ENCODE data around the gene PLK2.

DNA sequence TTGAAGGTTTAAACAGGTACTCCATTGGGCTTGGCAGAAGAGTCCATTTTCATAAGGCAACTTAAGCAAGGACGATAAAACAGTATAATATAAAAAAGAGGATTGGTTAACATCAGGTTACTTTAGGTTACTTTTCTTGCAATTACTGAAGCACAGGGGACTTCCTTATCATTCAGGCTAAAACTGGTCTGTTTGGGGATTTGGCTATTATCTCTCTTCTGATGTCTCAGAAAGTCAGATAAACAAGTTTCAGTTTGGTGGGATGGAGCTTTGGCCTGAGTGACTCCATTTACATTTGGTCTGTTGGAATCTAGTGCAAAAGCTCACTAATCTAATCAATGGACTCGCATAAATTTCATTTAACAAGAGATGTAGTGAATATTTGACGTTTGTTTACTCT lies 39.3 kb upstream of the PLK2 start:
- no peak for TF ChIP-seq POLR2A (IDR thresholded peaks at IDR 0.05; ENCODE audit: low read depth, low read length)
- TF ChIP-seq, protein P1, sequence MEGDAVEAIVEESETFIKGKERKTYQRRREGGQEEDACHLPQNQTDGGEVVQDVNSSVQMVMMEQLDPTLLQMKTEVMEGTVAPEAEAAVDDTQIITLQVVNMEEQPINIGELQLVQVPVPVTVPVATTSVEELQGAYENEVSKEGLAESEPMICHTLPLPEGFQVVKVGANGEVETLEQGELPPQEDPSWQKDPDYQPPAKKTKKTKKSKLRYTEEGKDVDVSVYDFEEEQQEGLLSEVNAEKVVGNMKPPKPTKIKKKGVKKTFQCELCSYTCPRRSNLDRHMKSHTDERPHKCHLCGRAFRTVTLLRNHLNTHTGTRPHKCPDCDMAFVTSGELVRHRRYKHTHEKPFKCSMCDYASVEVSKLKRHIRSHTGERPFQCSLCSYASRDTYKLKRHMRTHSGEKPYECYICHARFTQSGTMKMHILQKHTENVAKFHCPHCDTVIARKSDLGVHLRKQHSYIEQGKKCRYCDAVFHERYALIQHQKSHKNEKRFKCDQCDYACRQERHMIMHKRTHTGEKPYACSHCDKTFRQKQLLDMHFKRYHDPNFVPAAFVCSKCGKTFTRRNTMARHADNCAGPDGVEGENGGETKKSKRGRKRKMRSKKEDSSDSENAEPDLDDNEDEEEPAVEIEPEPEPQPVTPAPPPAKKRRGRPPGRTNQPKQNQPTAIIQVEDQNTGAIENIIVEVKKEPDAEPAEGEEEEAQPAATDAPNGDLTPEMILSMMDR (IDR thresholded peaks at IDR 0.05; ENCODE audit: extremely low read depth in 1 of 2, insufficient read depth in 1 of 2, low read depth in 1 of 2, low read length in 2 of 2), result no peak
- no peak for TF ChIP-seq FOS (IDR thresholded peaks at IDR 0.05; ENCODE audit: borderline replicate concordance, insufficient read depth, low read length)
- no peak for TF ChIP-seq JUN (IDR thresholded peaks at IDR 0.05; ENCODE audit: borderline replicate concordance, insufficient read depth, insufficient read length, low read depth)
- no peak for TF ChIP-seq GATA2 (IDR thresholded peaks at IDR 0.05; ENCODE audit: insufficient read depth, insufficient read length, low read depth, low read length)

Measured in endothelial cell of umbilical vein (primary cell).